HepG2 (cell line): ENCODE measurements around the gene NFE2L2. TPM values are rescaled to one million over a fixed set of nuclear protein-coding genes. Genes with fewer than 3 reads are reported as not detected.

Experiments
- BRCA1 ChIP-seq: sonication (generic); formaldehyde crosslinking; IDR thresholded peaks from 2 replicates; pipeline ENCODE4 v1.4.0; 2020; ENCODE audit warnings: missing genetic modification reagents
- CREB1 ChIP-seq, 2 experiments: fragments of 450-650 bp in 1 of 2; IDR thresholded peaks; 2 replicates each; pipeline ENCODE4 v1.6.1; 2016 to 2017; ENCODE audit warnings: control low read depth in 1 of 2, mild to moderate bottlenecking in 1 of 2, missing compliant biosample characterization in 1 of 2, missing genetic modification characterization in 1 of 2
- KLF9 ChIP-seq: IDR thresholded peaks from 2 replicates; pipeline ENCODE4 v1.6.1; 2016; ENCODE audit warnings: low read depth
- LCORL ChIP-seq, 2 experiments: fragments of 450-650 bp in 1 of 2; sonication (generic) in 1 of 2; formaldehyde crosslinking in 1 of 2; IDR thresholded peaks; 2 replicates each; pipeline versions ENCODE4 v1.5.0 to v1.6.1; 2017 to 2020; ENCODE audit warnings: antibody characterized with exemption in 1 of 2, missing genetic modification reagents in 1 of 2
- PTBP1 ChIP-seq: fragments of 200-400 bp; formaldehyde crosslinking; IDR thresholded peaks from 2 replicates; pipeline ENCODE4 v1.6.1; 2018; ENCODE audit warnings: low read length, low read depth; ENCODE audit not compliant: poor library complexity, severe bottlenecking
- RFX5 ChIP-seq: IDR thresholded peaks from 2 replicates; pipeline ENCODE4 v1.6.1; 2011; ENCODE audit warnings: low read depth, low read length, improper control_type of control experiment
- SETDB1 ChIP-seq: sonication (generic); formaldehyde crosslinking; IDR thresholded peaks from 2 replicates; pipeline ENCODE4 v1.5.1; 2020; ENCODE audit warnings: missing genetic modification reagents, mild to moderate bottlenecking, borderline replicate concordance
- TFDP1 ChIP-seq: IDR thresholded peaks from 2 replicates; pipeline ENCODE4 v1.6.1; 2016; ENCODE audit warnings: missing compliant biosample characterization, missing genetic modification reagents, borderline replicate concordance
- THRA ChIP-seq: sonication (generic); formaldehyde crosslinking; IDR thresholded peaks from 2 replicates; pipeline ENCODE4 v1.4.0; 2020; ENCODE audit warnings: missing genetic modification reagents, borderline replicate concordance
- XBP1 ChIP-seq: sonication (generic); formaldehyde crosslinking; IDR thresholded peaks from 2 replicates; pipeline ENCODE4 v1.5.0; 2020; ENCODE audit warnings: missing genetic modification reagents
- ZBTB10 ChIP-seq: sonication (generic); formaldehyde crosslinking; IDR thresholded peaks from 2 replicates; pipeline ENCODE4 v1.4.0; 2020; ENCODE audit warnings: missing genetic modification reagents, borderline replicate concordance
- ZBTB39 ChIP-seq: sonication (generic); formaldehyde crosslinking; IDR thresholded peaks from 2 replicates; pipeline ENCODE4 v1.5.0; 2020; ENCODE audit warnings: missing genetic modification reagents
- ZBTB43 ChIP-seq: sonication (generic); formaldehyde crosslinking; conservative IDR thresholded peaks from 2 replicates; pipeline ENCODE4 v1.4.0; 2020; ENCODE audit warnings: missing genetic modification reagents
- ZNF274 ChIP-seq: sonication (generic); formaldehyde crosslinking; IDR thresholded peaks from 2 replicates; pipeline ENCODE4 v1.5.1; 2020; ENCODE audit warnings: mild to moderate bottlenecking, missing genetic modification reagents
- ZNF317 ChIP-seq: sonication (generic); formaldehyde crosslinking; IDR thresholded peaks from 2 replicates; pipeline ENCODE4 v1.5.0; 2020; ENCODE audit warnings: mild to moderate bottlenecking, missing genetic modification reagents
- ZNF431 ChIP-seq: sonication (generic); formaldehyde crosslinking; IDR thresholded peaks from 2 replicates; pipeline ENCODE4 v1.9.0; 2022; ENCODE audit warnings: missing genetic modification reagents, low read depth, mild to moderate bottlenecking, borderline replicate concordance
- ZNF557 ChIP-seq: sonication (generic); formaldehyde crosslinking; IDR thresholded peaks from 2 replicates; pipeline ENCODE4 v1.4.0; 2020; ENCODE audit warnings: missing genetic modification reagents
- ZNF720 ChIP-seq: sonication (generic); formaldehyde crosslinking; IDR thresholded peaks from 2 replicates; pipeline ENCODE4 v1.4.0; 2020; ENCODE audit warnings: missing genetic modification reagents
- ZNF839 ChIP-seq: sonication (generic); formaldehyde crosslinking; IDR thresholded peaks from 2 replicates; pipeline ENCODE4 v1.4.0; 2020; ENCODE audit warnings: missing genetic modification reagents, mild to moderate bottlenecking, borderline replicate concordance
- polyA plus RNA-seq, 8 experiments: library from polyadenylated mRNA; depleted of rRNA in 3 of 8; stranded (reverse) in 7 of 8; unstranded in 1 of 8; fragments of >200 nt; fragmentation: Illumina TruSeq in 4 of 8; extraction: Trizol in 4 of 8; gene quantifications; 2 replicates each; pipeline versions ENCODE4 v1.2.1 to v1.2.3, GENCODE V29; 2011 to 2016; ENCODE audit warnings: low read depth in 4 of 8, missing spikeins in 1 of 8, mixed read lengths in 1 of 8; ENCODE audit not compliant: insufficient read depth in 1 of 8
- total RNA-seq, 5 experiments: library from RNA; depleted of rRNA; stranded (reverse); fragments of >200 nt; fragmentation: Illumina TruSeq; extraction: Trizol; gene quantifications; 2 replicates each; pipeline ENCODE4 v1.2.3, GENCODE V29; 2016; ENCODE audit warnings: low read depth in 1 of 5

NFE2L2 gene
- total and polyA plus RNA-seq, 2 of the 13 experiments (the other 11 are each of a cell fraction or from before 2014, with no cell fraction given), result 84.6 to 215 TPM

- TF ChIP-seq ZNF431 (CRISPR knock-in tag), result no peak
- peak; percentile 100 for TF ChIP-seq XBP1 (CRISPR knock-in tag)
- peak; percentile 57; the same call in 1 of the 2 replicates for TF ChIP-seq ZNF317 (CRISPR knock-in tag)
- TF ChIP-seq PTBP1, result no peak
- TF ChIP-seq ZNF720 (CRISPR knock-in tag), result no peak
- TF ChIP-seq TFDP1 (CRISPR knock-in tag), result peak; percentile 96
- peak; percentile 79; the same call in 1 of the 2 replicates for TF ChIP-seq ZBTB43
- TF ChIP-seq ZNF274, result 0 out of 2 replicates have a peak, but pooled peaks have one; percentile 59
- TF ChIP-seq CREB1 (IDR thresholded peaks at IDR 0.05), result peak; percentile 98
- peak; percentile 93 for TF ChIP-seq CREB1 (CRISPR knock-in tag; IDR thresholded peaks at IDR 0.05)
- peak; percentile 70 for TF ChIP-seq RFX5
- no peak; the same call in 1 of the 2 replicates for TF ChIP-seq BRCA1
- TF ChIP-seq ZNF557 (CRISPR knock-in tag), result peak; percentile 68; the same call in 1 of the 2 replicates
- no peak for TF ChIP-seq ZBTB39
- peak; percentile 39 for TF ChIP-seq THRA
- peak; percentile 57; the same call in 1 of the 2 replicates for TF ChIP-seq ZBTB10 (CRISPR knock-in tag)
- TF ChIP-seq LCORL (IDR thresholded peaks at IDR 0.05), result peak; percentile 46; the same call in 1 of the 2 replicates
- TF ChIP-seq LCORL (CRISPR knock-in tag; IDR thresholded peaks at IDR 0.05), result peak; percentile 71
- 0 out of 2 replicates have a peak, but pooled peaks have one; percentile 70 for TF ChIP-seq ZNF839 (CRISPR knock-in tag)
- no peak for TF ChIP-seq SETDB1
- peak; percentile 74; the same call in 1 of the 2 replicates for TF ChIP-seq KLF9 (CRISPR knock-in tag)
Observed at GRCh38 chr2:177212106-177212890, 52.2 kb downstream of the NFE2L2 start, which contains the start of gene HNRNPA3 (continued).
